ENCODE measurements around the gene GPANK1. TPM values are rescaled to one million over a fixed set of nuclear protein-coding genes. Genes with fewer than 3 reads are reported as not detected.

GPANK1 gene
- total and polyA plus RNA-seq, 9 of the 15 experiments (the other 6 are each of a cell fraction or from before 2014, with no cell fraction given): 32.2 to 111 (median 46.3) TPM

- no peak for TF ChIP-seq MLX (CRISPR knock-in tag; conservative IDR thresholded peaks at IDR 0.05)
- TF ChIP-seq MYNN (IDR thresholded peaks at IDR 0.05): 0 out of 2 replicates have a peak, but pooled peaks have one; percentile 13
- no peak for TF ChIP-seq MYNN (CRISPR knock-in tag; IDR thresholded peaks at IDR 0.05)
- peak; percentile 9; the same call in 1 of the 2 replicates for TF ChIP-seq RREB1 (CRISPR knock-in tag; IDR thresholded peaks at IDR 0.05)
- TF ChIP-seq MAFG (tag; conservative IDR thresholded peaks at IDR 0.05): no peak
- TF ChIP-seq ZNF589 (CRISPR knock-in tag; IDR thresholded peaks at IDR 0.05; ENCODE audit: low read depth): no peak
- TF ChIP-seq, protein P1, sequence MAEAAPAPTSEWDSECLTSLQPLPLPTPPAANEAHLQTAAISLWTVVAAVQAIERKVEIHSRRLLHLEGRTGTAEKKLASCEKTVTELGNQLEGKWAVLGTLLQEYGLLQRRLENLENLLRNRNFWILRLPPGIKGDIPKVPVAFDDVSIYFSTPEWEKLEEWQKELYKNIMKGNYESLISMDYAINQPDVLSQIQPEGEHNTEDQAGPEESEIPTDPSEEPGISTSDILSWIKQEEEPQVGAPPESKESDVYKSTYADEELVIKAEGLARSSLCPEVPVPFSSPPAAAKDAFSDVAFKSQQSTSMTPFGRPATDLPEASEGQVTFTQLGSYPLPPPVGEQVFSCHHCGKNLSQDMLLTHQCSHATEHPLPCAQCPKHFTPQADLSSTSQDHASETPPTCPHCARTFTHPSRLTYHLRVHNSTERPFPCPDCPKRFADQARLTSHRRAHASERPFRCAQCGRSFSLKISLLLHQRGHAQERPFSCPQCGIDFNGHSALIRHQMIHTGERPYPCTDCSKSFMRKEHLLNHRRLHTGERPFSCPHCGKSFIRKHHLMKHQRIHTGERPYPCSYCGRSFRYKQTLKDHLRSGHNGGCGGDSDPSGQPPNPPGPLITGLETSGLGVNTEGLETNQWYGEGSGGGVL (CRISPR knock-in tag; IDR thresholded peaks at IDR 0.05): no peak
- no peak for TF ChIP-seq POLR2AphosphoS2 (IDR thresholded peaks at IDR 0.05; ENCODE audit: low read length)
- TF ChIP-seq SIRT6 (IDR thresholded peaks at IDR 0.05; ENCODE audit: low read depth, low read length): no peak
- TF ChIP-seq HOMEZ (CRISPR knock-in tag; IDR thresholded peaks at IDR 0.05): no peak
- TF ChIP-seq MTA3 (IDR thresholded peaks at IDR 0.05; ENCODE audit: borderline replicate concordance): no peak; the same call in 1 of the 2 replicates
- no peak for TF ChIP-seq ZKSCAN3 (CRISPR knock-in tag; IDR thresholded peaks at IDR 0.05)
- TF ChIP-seq TRIM24 (IDR thresholded peaks at IDR 0.05): peak in 1 of 2 experiments; percentile 41; a peak in 1 of 4 replicates
- TF ChIP-seq HSF4 (CRISPR knock-in tag; IDR thresholded peaks at IDR 0.05; ENCODE audit: borderline replicate concordance): no peak
- TF ChIP-seq ZFP36 (IDR thresholded peaks at IDR 0.05; ENCODE audit: low read depth, low read length, partially characterized antibody): no peak
- peak; percentile 58 for TF ChIP-seq FIP1L1 (IDR thresholded peaks at IDR 0.05; ENCODE audit: low read depth, low read length, poor library complexity, severe bottlenecking)
- no peak for TF ChIP-seq SMAD2 (IDR thresholded peaks at IDR 0.05; ENCODE audit: low read depth, low read length)
- TF ChIP-seq HEY1 (CRISPR knock-in tag; IDR thresholded peaks at IDR 0.05; ENCODE audit: borderline replicate concordance): 0 out of 2 replicates have a peak, but pooled peaks have one; percentile 13
These were observed 44.0 kb downstream of the GPANK1 start, which contains the start of gene PRRC2A (continued) for GRCh38 chr6:31620586-31621319.
